Lower lobe of right lung (tissue), 2 donors: ENCODE measurements around the gene IFNA21. TPM values are rescaled to one million over a fixed set of nuclear protein-coding genes. Genes with fewer than 3 reads are reported as not detected.
"Not testable (repeated sequence)": the region's sequence is repeated elsewhere in the genome, so short reads cannot be mapped to it uniquely, and the experiment has no call there.

Source experiments
- ATAC-seq, 2 donors: fragments of 200-7000 bp; cut with Tn5 transposase; one replicate each; pipeline ENCODE4 v1.9.1; 2020 to 2022; ENCODE audit warnings: mild to moderate bottlenecking in 2 of 2, moderate library complexity in 2 of 2
- DNase-seq: peaks from one replicate; pipeline ENCODE4 v3.0.0-alpha.2; 2020
- H3K27ac ChIP-seq: fragments of 200-600 bp; one replicate; pipeline ENCODE4 v1.8.0; 2022
- H3K27me3 ChIP-seq: fragments of 200-600 bp; one replicate; pipeline ENCODE4 v1.8.0; 2022; ENCODE audit warnings: low read depth
- H3K36me3 ChIP-seq: fragments of 200-600 bp; one replicate; pipeline ENCODE4 v1.8.0; 2022; ENCODE audit warnings: mild to moderate bottlenecking
- H3K4me1 ChIP-seq: fragments of 200-600 bp; one replicate; pipeline ENCODE4 v1.8.0; 2022
- H3K4me3 ChIP-seq: fragments of 200-600 bp; one replicate; pipeline ENCODE4 v1.8.0; 2022; ENCODE audit warnings: mild to moderate bottlenecking
- H3K9me3 ChIP-seq: fragments of 200-600 bp; one replicate; pipeline ENCODE4 v1.8.0; 2022
- CTCF ChIP-seq: fragments of 200-600 bp; IDR thresholded peaks from one replicate; pipeline ENCODE4 v1.8.0; 2022; ENCODE audit warnings: antibody characterized with exemption, mild to moderate bottlenecking
- intact Hi-C: fragments of 100-400 bp; cut with DNase I; formaldehyde crosslinking; loops from one replicate; pipeline ENCODE4 v1.11.0; 2022
- long read RNA-seq: library from polyadenylated mRNA; unstranded; transcript quantifications from one replicate; pipeline ENCODE4 v2.0.0, GENCODE V29; 2021
- total RNA-seq: library from RNA; stranded (reverse); fragmentation: NEBNext Ultra II Directional; extraction: Animal tissue kit (Norgen Biotek cat#: 25700); gene quantifications from one replicate; pipeline ENCODE4 v1.2.1, GENCODE V29; 2021
- donor health status: DM: no; HTN: yes; CAD: no; lungs with severe emphysema.

The IFNA21 gene
- total RNA-seq = not detected
- long read RNA-seq = 0 reads

- H3K9me3 ChIP-seq, H3K4me1 ChIP-seq, intact Hi-C loops, H3K36me3 ChIP-seq, H3K27me3 ChIP-seq, DNase-seq, H3K27ac ChIP-seq, H3K4me3 ChIP-seq, ATAC-seq: not testable (repeated sequence)
Observed at GRCh38 chr9:21166560-21166959, at the start of gene IFNA21. IFNA21 (minus strand) TSS chr9:21166660; CDS start chr9:21166612, 48 bp downstream.

GRCh38 chr9:21213411-21214326, 47.2 kb upstream of the IFNA21 start:
- H3K9me3 ChIP-seq, H3K4me1 ChIP-seq, H3K4me3 ChIP-seq, DNase-seq, ATAC-seq, H3K27me3 ChIP-seq, H3K36me3 ChIP-seq, H3K27ac ChIP-seq, intact Hi-C loops: not testable (repeated sequence)

- H3K27me3 ChIP-seq, H3K4me1 ChIP-seq, H3K4me3 ChIP-seq, H3K36me3 ChIP-seq, intact Hi-C loops, H3K27ac ChIP-seq, DNase-seq, H3K9me3 ChIP-seq: not testable (repeated sequence)
- ATAC-seq = peak in 1 of 2 donors; percentile 29
Observed at GRCh38 chr9:21212160-21212559, 45.7 kb upstream of the IFNA21 start.

GRCh38 chr9:21210782-21211181, 44.3 kb upstream of the IFNA21 start:
- H3K4me3 ChIP-seq, ATAC-seq, H3K27ac ChIP-seq, H3K9me3 ChIP-seq, H3K36me3 ChIP-seq, DNase-seq, H3K27me3 ChIP-seq, H3K4me1 ChIP-seq, intact Hi-C loops: not testable (repeated sequence)

- intact Hi-C loops = no loop called here
- no peaks in the 10 kb centered on the region for H3K27me3 ChIP-seq
- no peak overlapping the region for H3K4me3 ChIP-seq
- H3K36me3 ChIP-seq = no peaks in the 10 kb centered on the region
- H3K27ac ChIP-seq = no peak overlapping the region
- TF ChIP-seq CTCF = no peak
- no peaks in the 10 kb centered on the region for H3K9me3 ChIP-seq
- DNase-seq (no peak), ATAC-seq (no peak)
- no peaks in the 10 kb centered on the region for H3K4me1 ChIP-seq
Observed at GRCh38 chr9:21210311-21210710, 43.9 kb upstream of the IFNA21 start.

- H3K4me1 ChIP-seq, H3K9me3 ChIP-seq, H3K27me3 ChIP-seq, intact Hi-C loops, ATAC-seq, H3K27ac ChIP-seq, H3K4me3 ChIP-seq, H3K36me3 ChIP-seq, DNase-seq: not testable (repeated sequence)
Observed at GRCh38 chr9:21207043-21207442, 40.6 kb upstream of the IFNA21 start, which contains the start of gene IFNA10. IFNA10 (minus strand) TSS chr9:21207143; CDS start chr9:21207097, 46 bp downstream.

GRCh38 chr9:21205204-21205603, 38.7 kb upstream of the IFNA21 start:
- DNase-seq (no peak), ATAC-seq (no peak)
- intact Hi-C loops = no loop called here
- H3K27me3 ChIP-seq = no peaks in the 10 kb centered on the region
- no peak overlapping the region for H3K27ac ChIP-seq
- H3K4me3 ChIP-seq = no peak overlapping the region
- no peak for TF ChIP-seq CTCF
- H3K4me1 ChIP-seq = no peaks in the 10 kb centered on the region
- H3K36me3 ChIP-seq = no peaks in the 10 kb centered on the region
- H3K9me3 ChIP-seq = no peaks in the 10 kb centered on the region

GRCh38 chr9:21202105-21202504, 35.6 kb upstream of the IFNA21 start, which contains the start of gene IFNA7:
IFNA7 (minus strand) TSS chr9:21202205; CDS start chr9:21202165, 40 bp downstream.
- H3K9me3 ChIP-seq, intact Hi-C loops, H3K4me3 ChIP-seq, H3K27ac ChIP-seq, DNase-seq, H3K27me3 ChIP-seq, ATAC-seq, H3K4me1 ChIP-seq, H3K36me3 ChIP-seq: not testable (repeated sequence)
